ENCODE measurements around the gene LDHA. TPM values are rescaled to one million over a fixed set of nuclear protein-coding genes. Genes with fewer than 3 reads are reported as not detected.

The LDHA gene
- total and polyA plus RNA-seq, 9 of the 15 experiments (the other 6 are each of a cell fraction or from before 2014, with no cell fraction given), result 535 to 3,001 (median 926) TPM

- no TSS peak for BruUV-seq (replicated peaks)
- CTCF ChIA-PET (ENCODE audit: low intra/inter-chr PET ratio), result no interaction called here
These were observed 26.1 kb upstream of the LDHA start for GRCh38 chr11:18368221-18368620.

More at GRCh38 chr11:18368221-18368620, 26.1 kb upstream of the LDHA start:
- H3K4me2 ChIP-seq (ENCODE audit: insufficient read depth, low read length), result no peak overlapping the region
- no peaks in the 10 kb centered on the region for H3K79me2 ChIP-seq (ENCODE audit: control insufficient read depth, insufficient read depth, low read length)
- in situ Hi-C loops (cut with MboI) (no loop called here), intact Hi-C loops (cut with micrococcal nuclease) (no loop called here)
- H3K4me1 ChIP-seq (replicated peaks in 1 of 2; ENCODE audit: control insufficient read depth in 2 of 2, insufficient read depth in 2 of 2, low read length in 2 of 2), result peaks cover 0 to 7% of the 10 kb centered on the region in 2 experiments; a peak in 3 of 5 replicates
- H3K9me3 ChIP-seq (replicated peaks; ENCODE audit: control insufficient read depth, insufficient read depth, low read depth, low read length), result no peaks in the 10 kb centered on the region
- no peak for DNase-seq (ENCODE audit: extremely low read depth in 1 of 4, low spot score in 3 of 4)
- H3K9me1 ChIP-seq (ENCODE audit: control insufficient read depth, insufficient read depth, low read length), result no peaks in the 10 kb centered on the region
- no peaks in the 10 kb centered on the region for H4K20me1 ChIP-seq (replicated peaks; ENCODE audit: control insufficient read depth, insufficient read depth, low read length)
- no peaks in the 10 kb centered on the region for H3K27me3 ChIP-seq (ENCODE audit: control insufficient read depth in 2 of 2, insufficient read depth in 2 of 2, low read length in 2 of 2)
- 86% methylated on average over 2 of the region's 2 CpGs for WGBS (ENCODE audit: insufficient coverage, low coverage, missing lambda C conversion rate)
- no peak overlapping the region for H2AFZ ChIP-seq (ENCODE audit: low read depth, low read length)
- peaks cover 47% of the 10 kb centered on the region for H3K36me3 ChIP-seq (ENCODE audit: control insufficient read depth, insufficient read depth, low read length)
- TF ChIP-seq MXI1 (IDR thresholded peaks at IDR 0.05; ENCODE audit: low read depth, low read length) (no peak), HDAC6 (IDR thresholded peaks at IDR 0.05; ENCODE audit: low read depth, low read length) (no peak), ZNF444 (CRISPR knock-in tag; IDR thresholded peaks at IDR 0.05) (no peak), ZNF347 (CRISPR knock-in tag; IDR thresholded peaks at IDR 0.05; ENCODE audit: low read depth) (no peak), HEY1 (CRISPR knock-in tag; IDR thresholded peaks at IDR 0.05; ENCODE audit: borderline replicate concordance) (no peak), TFAM (CRISPR knock-in tag; conservative IDR thresholded peaks at IDR 0.05) (no peak), ATF3 (IDR thresholded peaks at IDR 0.05) (no peak), ATF3 (CRISPR knock-in tag; conservative IDR thresholded peaks at IDR 0.05) (no peak), NFE2L1 (tag; IDR thresholded peaks at IDR 0.05; ENCODE audit: borderline replicate concordance, low read depth) (no peak), RHOXF2B (CRISPR knock-in tag; conservative IDR thresholded peaks at IDR 0.05) (no peak)
- POLR2A ChIA-PET, result interaction anchor here (1.9 kb wide), 1 partner anchor 27 kb away, joined by 6 read pairs; the partner anchor contains the start of gene LDHA
- no peak overlapping the region for H3K9ac ChIP-seq (ENCODE audit: insufficient read depth in 1 of 2, low read depth in 2 of 2, low read length in 2 of 2)
- no peak for ATAC-seq
- no peak for FAIRE-seq
- no peak overlapping the region for H3K27ac ChIP-seq (ENCODE audit: extremely low read depth, low read depth, low read length)
- H3K4me3 ChIP-seq, result no peak overlapping the region
